Lung (tissue), 12 donors: Measurements from ENCODE around the gene MYL10. TPM values are rescaled to one million over a fixed set of nuclear protein-coding genes. Genes with fewer than 3 reads are reported as not detected.

Source experiments
- ATAC-seq: fragments of 200-7000 bp; cut with Tn5 transposase; one replicate; pipeline ENCODE4 v1.9.1; 2020; ENCODE audit warnings: moderate number of reproducible peaks; ENCODE audit not compliant: insufficient read depth, low FRiP score
- DNase-seq, 3 donors: peaks; one replicate each; pipeline ENCODE4 v3.0.0-alpha.2; 2013 to 2017
- H3K27ac ChIP-seq, 2 donors: one replicate each; pipeline ENCODE4 v1.5.1; 2013; ENCODE audit warnings: mild to moderate bottlenecking in 2 of 2, moderate library complexity in 2 of 2, control low read depth in 1 of 2, inconsistent platforms in 1 of 2, low read depth in 1 of 2, low read length in 1 of 2
- H3K27me3 ChIP-seq, 3 donors: one replicate each; pipeline ENCODE4 v1.5.1; 2013; ENCODE audit warnings: low read length in 2 of 3; ENCODE audit not compliant: control insufficient read depth in 3 of 3, insufficient read depth in 3 of 3
- H3K36me3 ChIP-seq, 4 donors: one replicate each; pipeline ENCODE4 v1.5.1; 2013; ENCODE audit warnings: low read length in 4 of 4, mild to moderate bottlenecking in 1 of 4, moderate library complexity in 1 of 4; ENCODE audit not compliant: control insufficient read depth in 4 of 4, insufficient read depth in 4 of 4
- H3K4me1 ChIP-seq, 5 donors: one replicate each; pipeline ENCODE4 v1.5.1; 2013; ENCODE audit warnings: low read length in 5 of 5, mild to moderate bottlenecking in 2 of 5, moderate library complexity in 1 of 5; ENCODE audit not compliant: control insufficient read depth in 5 of 5, insufficient read depth in 5 of 5
- H3K4me3 ChIP-seq: one replicate; pipeline ENCODE4 v1.5.1; 2013; ENCODE audit warnings: mild to moderate bottlenecking, control low read depth, moderate library complexity
- H3K9ac ChIP-seq, 2 donors: one replicate each; pipeline ENCODE4 v1.5.1; 2013; ENCODE audit warnings: low read length in 2 of 2, control low read depth in 1 of 2; ENCODE audit not compliant: insufficient read depth in 1 of 2
- H3K9me3 ChIP-seq, 4 donors: one replicate each; pipeline ENCODE4 v1.5.1; 2013; ENCODE audit warnings: low read length in 3 of 4, mild to moderate bottlenecking in 1 of 4, moderate library complexity in 1 of 4; ENCODE audit not compliant: control insufficient read depth in 4 of 4, insufficient read depth in 3 of 4
- CTCF ChIP-seq: IDR thresholded peaks from 2 replicates; pipeline ENCODE4 v1.5.1; 2012; ENCODE audit warnings: mild to moderate bottlenecking; ENCODE audit errors: control extremely low read depth, extremely low read depth
- WGBS, 2 donors: extraction: QIAGEN DNeasy Blood & Tissue Kit; methylation state at CpG; one replicate each; pipeline ENCODE4 v1.1.7; 2013; 5-methylcytosine and 5-hydroxymethylcytosine counted together
- polyA plus RNA-seq, 2 donors: library from polyadenylated mRNA; stranded (reverse); fragments of 200-250 nt; gene quantifications; one replicate each; pipeline ENCODE4 v1.2.1, GENCODE V29; 2013
- total RNA-seq, 2 donors: library from RNA; depleted of rRNA in 1 of 2; stranded (reverse); fragments of >200 nt in 1 of 2; gene quantifications; one replicate each; pipeline ENCODE4 v1.2.1, GENCODE V29; 2014 to 2021
- donor health status: control.
- donor health status: control.
- donor health status: Bipolar disorder and iron deficiency.
- donor health status: healthy.
- donor health status: DM: yes; HTN: yes; CAD: no.

Gene MYL10
- total and polyA plus RNA-seq, 4 donors: not detected

- no peaks in the 10 kb centered on the region for H3K4me1 ChIP-seq
- TF ChIP-seq CTCF: no peak
- DNase-seq (no peak), ATAC-seq (no peak)
- WGBS, 2 donors: 88 to 94% methylated on average over 3 of the region's 3 CpGs
- peaks cover 0 to 7% (median 0%) of the 10 kb centered on the region in 4 donors for H3K9me3 ChIP-seq
- H3K27me3 ChIP-seq: no peaks in the 10 kb centered on the region
- H3K27ac ChIP-seq: no peak overlapping the region
- H3K9ac ChIP-seq: no peak overlapping the region
- no peaks in the 10 kb centered on the region for H3K36me3 ChIP-seq
- H3K4me3 ChIP-seq: no peak overlapping the region
Measured at GRCh38 chr7:101674439-101674838, 45.3 kb upstream of the MYL10 start.

DNA sequence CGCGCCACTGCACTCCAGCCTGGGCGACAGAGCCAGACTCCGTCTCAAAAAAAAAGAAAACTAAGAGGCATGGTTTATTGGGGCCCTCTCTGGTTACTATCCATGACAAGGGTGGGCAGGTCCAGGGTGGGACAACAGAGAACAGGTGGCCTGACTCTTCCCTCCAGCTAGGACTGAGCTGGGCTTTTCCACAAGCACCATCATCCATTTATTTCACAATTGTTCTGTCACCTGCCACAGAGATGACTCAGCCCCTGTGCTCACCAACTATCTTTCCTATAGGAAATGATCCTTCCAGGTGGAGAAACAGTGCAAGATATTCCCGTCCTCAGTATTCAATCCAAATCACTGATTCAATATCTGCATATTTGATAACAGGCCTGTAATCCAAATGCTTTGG lies 44.9 kb upstream of the MYL10 start:
- no peak overlapping the region for H3K4me3 ChIP-seq
- no peaks in the 10 kb centered on the region for H3K36me3 ChIP-seq
- H3K4me1 ChIP-seq: no peaks in the 10 kb centered on the region
- no peak for ATAC-seq
- DNase-seq: no peak
- no peak overlapping the region for H3K27ac ChIP-seq
- H3K9ac ChIP-seq: no peak overlapping the region
- TF ChIP-seq CTCF: no peak
- H3K27me3 ChIP-seq: no peaks in the 10 kb centered on the region
- 86 to 91% methylated on average over 3 to 5 of the region's 5 CpGs for WGBS, 2 donors
- H3K9me3 ChIP-seq: peaks cover 0 to 8% (median 0%) of the 10 kb centered on the region in 4 donors

DNA sequence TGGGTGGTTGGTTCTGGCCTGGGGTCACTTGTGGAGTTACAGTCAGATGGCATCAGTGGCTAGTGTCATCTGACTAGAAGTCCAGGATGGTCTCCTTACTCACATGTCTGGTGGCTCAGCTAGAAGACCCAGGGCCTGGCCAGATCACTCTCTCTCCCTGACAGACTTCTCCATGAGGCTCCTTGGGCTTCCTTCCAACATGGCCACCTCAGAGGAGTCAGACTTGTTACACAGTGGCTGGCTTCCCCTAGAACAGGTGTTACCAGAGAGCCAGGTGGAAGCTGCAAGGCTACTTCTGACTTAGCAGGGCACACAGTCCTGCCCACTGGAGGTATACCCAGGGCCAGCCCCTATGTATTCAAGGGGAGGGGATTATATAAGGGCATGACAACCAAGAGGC lies 44.2 kb upstream of the MYL10 start:
- ATAC-seq: no peak
- H3K36me3 ChIP-seq: no peaks in the 10 kb centered on the region
- H3K4me3 ChIP-seq: no peak overlapping the region
- H3K27me3 ChIP-seq: peaks cover 0 to 4% (median 0%) of the 10 kb centered on the region in 3 donors
- DNase-seq: no peak
- H3K27ac ChIP-seq: no peak overlapping the region
- H3K9me3 ChIP-seq: peaks cover 0 to 11% (median 0%) of the 10 kb centered on the region in 4 donors
- TF ChIP-seq CTCF: no peak
- no peak overlapping the region for H3K9ac ChIP-seq
- no peaks in the 10 kb centered on the region for H3K4me1 ChIP-seq
